Measurements from ENCODE around the gene ERVFRD-1. TPM values are rescaled to one million over a fixed set of nuclear protein-coding genes. Genes with fewer than 3 reads are reported as not detected.

ERVFRD-1 gene
- total and polyA plus RNA-seq, 2 of the 13 experiments (the other 11 are each of a cell fraction or from before 2014, with no cell fraction given): not detected

DNA sequence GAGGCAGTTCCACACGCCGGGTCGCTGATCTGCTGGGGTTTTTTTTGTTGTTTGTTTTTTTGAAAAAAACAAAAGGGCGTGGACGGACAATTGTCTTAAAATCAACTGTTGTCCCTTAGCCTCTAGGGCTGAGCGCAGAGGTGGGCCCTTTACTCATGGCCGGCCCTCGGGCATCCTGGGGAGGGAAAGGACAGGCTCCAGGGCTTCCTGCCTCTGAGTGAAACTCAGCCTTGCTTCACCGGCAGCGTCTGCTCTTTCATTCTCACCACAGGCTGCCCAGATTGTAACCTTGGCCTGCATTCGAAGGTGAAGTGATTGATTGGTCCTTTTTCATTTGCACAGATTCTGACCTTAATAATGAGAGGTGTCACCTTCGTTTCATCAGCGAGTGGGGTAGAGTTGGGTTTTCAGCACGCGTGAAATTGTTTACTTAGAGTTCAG is 17.1 kb downstream of the ERVFRD-1 start:
- intact Hi-C loops (cut with micrococcal nuclease; ENCODE audit: unreplicated experiment) (loop anchor here (5.0 kb wide), 1 partner anchor 48 kb away; no protein-coding TSS in a partner anchor), in situ Hi-C loops (cut with HindIII; ENCODE audit: extremely low pct_ligation_motif_present, low pct_unique_long_range_greater_than_20kb) (no loop called here)
- WGBS (ENCODE audit: low lambda C conversion rate): 1% methylated on average over 15 of the region's 15 CpGs
- ChIA-PET CTCF (ENCODE audit: low intra/inter-chr PET ratio, low total read pairs) (interaction anchor here (1.2 kb wide), 1 partner anchor 481 kb away, joined by 4 read pairs; no protein-coding TSS in a partner anchor), POLR2A (interaction anchor here (0.6 to 1.2 kb wide), 3 partner anchors 13 to 82 kb away, joined by 3 to 4 read pairs (median 3); no protein-coding TSS in a partner anchor)
- Histone ChIP-seq H3K9me3 (ENCODE audit: low read length) (no peaks in the 10 kb centered on the region), H3K27ac (ENCODE audit: extremely low read length, insufficient read depth, low read length) (peak overlapping the region; percentile 90), H2AFZ (ENCODE audit: low read length) (peak overlapping the region; percentile 29), H3K9ac (ENCODE audit: insufficient read depth, low read depth, low read length) (peak overlapping the region; percentile 85), H3K27me3 (ENCODE audit: control insufficient read depth in 1 of 2, insufficient read depth in 2 of 2, low read length in 2 of 2) (no peaks in the 10 kb centered on the region; a peak in 1 of 5 replicates), H3K4me1 (ENCODE audit: insufficient read depth, low read length) (peaks cover 43% of the 10 kb centered on the region), H3K4me2 (ENCODE audit: low read depth, low read length) (peak overlapping the region; percentile 86), H3K4me3 (replicated peaks in 1 of 3; ENCODE audit: insufficient read depth in 1 of 3, low read depth in 2 of 3, low read length in 3 of 3) (peak overlapping the region; percentile 93 to 99 (median 97)), H4K20me1 (ENCODE audit: insufficient read depth, low read length) (peaks cover 9% of the 10 kb centered on the region; the same call in 1 of the 2 replicates), H3K36me3 (replicated peaks in 1 of 2; ENCODE audit: control insufficient read depth in 1 of 2, insufficient read depth in 2 of 2, low read length in 2 of 2) (no peaks in the 10 kb centered on the region), H3K79me2 (ENCODE audit: insufficient read depth, low read length) (peaks cover 50% of the 10 kb centered on the region)
- FAIRE-seq: no peak
- DNase-seq (ENCODE audit: low spot score): peak; percentile 50
- BruUV-seq (replicated peaks): TSS peak; percentile 62
- ATAC-seq: peak; percentile 28
- TF ChIP-seq ZNF253 (CRISPR knock-in tag; IDR thresholded peaks at IDR 0.05; ENCODE audit: borderline replicate concordance) (no peak), ZNF232 (CRISPR knock-in tag; IDR thresholded peaks at IDR 0.05; ENCODE audit: borderline replicate concordance) (no peak), KLF15 (CRISPR knock-in tag; IDR thresholded peaks at IDR 0.05; ENCODE audit: borderline replicate concordance) (no peak), ZNF333 (CRISPR knock-in tag; IDR thresholded peaks at IDR 0.05; ENCODE audit: borderline replicate concordance) (no peak), NR2C2 (CRISPR knock-in tag; IDR thresholded peaks at IDR 0.05; ENCODE audit: borderline replicate concordance) (no peak), RELA (CRISPR knock-in tag; IDR thresholded peaks at IDR 0.05) (no peak), SAP130 (CRISPR knock-in tag; IDR thresholded peaks at IDR 0.05; ENCODE audit: low read depth) (peak; percentile 76), ZNF292 (CRISPR knock-in tag; IDR thresholded peaks at IDR 0.05; ENCODE audit: borderline replicate concordance, low read depth) (peak; percentile 83; the same call in 1 of the 2 replicates), HDAC2 (CRISPR knock-in tag; IDR thresholded peaks at IDR 0.05) (0 out of 2 replicates have a peak, but pooled peaks have one; percentile 20), NONO (IDR thresholded peaks at IDR 0.05) (no peak), NONO (CRISPR knock-in tag; conservative IDR thresholded peaks at IDR 0.05) (0 out of 2 replicates have a peak, but pooled peaks have one; percentile 36)
- TF ChIP-seq, protein P1, sequence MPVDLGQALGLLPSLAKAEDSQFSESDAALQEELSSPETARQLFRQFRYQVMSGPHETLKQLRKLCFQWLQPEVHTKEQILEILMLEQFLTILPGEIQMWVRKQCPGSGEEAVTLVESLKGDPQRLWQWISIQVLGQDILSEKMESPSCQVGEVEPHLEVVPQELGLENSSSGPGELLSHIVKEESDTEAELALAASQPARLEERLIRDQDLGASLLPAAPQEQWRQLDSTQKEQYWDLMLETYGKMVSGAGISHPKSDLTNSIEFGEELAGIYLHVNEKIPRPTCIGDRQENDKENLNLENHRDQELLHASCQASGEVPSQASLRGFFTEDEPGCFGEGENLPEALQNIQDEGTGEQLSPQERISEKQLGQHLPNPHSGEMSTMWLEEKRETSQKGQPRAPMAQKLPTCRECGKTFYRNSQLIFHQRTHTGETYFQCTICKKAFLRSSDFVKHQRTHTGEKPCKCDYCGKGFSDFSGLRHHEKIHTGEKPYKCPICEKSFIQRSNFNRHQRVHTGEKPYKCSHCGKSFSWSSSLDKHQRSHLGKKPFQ (CRISPR knock-in tag; IDR thresholded peaks at IDR 0.05; ENCODE audit: insufficient replicate concordance): no peak
- TF ChIP-seq, protein P2, sequence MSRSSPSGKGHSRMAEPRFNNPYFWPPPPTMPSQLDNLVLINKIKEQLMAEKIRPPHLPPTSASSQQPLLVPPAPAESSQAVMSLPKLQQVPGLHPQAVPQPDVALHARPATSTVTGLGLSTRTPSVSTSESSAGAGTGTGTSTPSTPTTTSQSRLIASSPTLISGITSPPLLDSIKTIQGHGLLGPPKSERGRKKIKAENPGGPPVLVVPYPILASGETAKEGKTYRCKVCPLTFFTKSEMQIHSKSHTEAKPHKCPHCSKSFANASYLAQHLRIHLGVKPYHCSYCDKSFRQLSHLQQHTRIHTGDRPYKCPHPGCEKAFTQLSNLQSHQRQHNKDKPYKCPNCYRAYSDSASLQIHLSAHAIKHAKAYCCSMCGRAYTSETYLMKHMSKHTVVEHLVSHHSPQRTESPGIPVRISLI (CRISPR knock-in tag; IDR thresholded peaks at IDR 0.05; ENCODE audit: borderline replicate concordance): 0 out of 2 replicates have a peak, but pooled peaks have one; percentile 8
- TF ChIP-seq, protein P3, sequence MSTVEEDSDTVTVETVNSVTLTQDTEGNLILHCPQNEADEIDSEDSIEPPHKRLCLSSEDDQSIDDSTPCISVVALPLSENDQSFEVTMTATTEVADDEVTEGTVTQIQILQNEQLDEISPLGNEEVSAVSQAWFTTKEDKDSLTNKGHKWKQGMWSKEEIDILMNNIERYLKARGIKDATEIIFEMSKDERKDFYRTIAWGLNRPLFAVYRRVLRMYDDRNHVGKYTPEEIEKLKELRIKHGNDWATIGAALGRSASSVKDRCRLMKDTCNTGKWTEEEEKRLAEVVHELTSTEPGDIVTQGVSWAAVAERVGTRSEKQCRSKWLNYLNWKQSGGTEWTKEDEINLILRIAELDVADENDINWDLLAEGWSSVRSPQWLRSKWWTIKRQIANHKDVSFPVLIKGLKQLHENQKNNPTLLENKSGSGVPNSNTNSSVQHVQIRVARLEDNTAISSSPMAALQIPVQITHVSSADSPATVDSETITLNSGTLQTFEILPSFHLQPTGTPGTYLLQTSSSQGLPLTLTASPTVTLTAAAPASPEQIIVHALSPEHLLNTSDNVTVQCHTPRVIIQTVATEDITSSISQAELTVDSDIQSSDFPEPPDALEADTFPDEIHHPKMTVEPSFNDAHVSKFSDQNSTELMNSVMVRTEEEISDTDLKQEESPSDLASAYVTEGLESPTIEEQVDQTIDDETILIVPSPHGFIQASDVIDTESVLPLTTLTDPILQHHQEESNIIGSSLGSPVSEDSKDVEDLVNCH (CRISPR knock-in tag; IDR thresholded peaks at IDR 0.05): no peak
- TF ChIP-seq, protein P4, sequence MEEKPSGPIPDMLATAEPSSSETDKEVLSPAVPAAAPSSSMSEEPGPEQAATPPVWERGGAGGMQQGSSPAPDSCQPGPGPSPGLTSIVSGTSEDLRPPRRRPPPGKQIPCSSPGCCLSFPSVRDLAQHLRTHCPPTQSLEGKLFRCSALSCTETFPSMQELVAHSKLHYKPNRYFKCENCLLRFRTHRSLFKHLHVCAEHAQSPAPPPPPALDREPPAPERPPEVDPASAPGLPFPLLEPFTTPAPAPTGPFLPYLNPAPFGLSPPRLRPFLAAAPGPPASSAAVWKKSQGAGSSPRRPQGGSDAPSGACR (CRISPR knock-in tag; IDR thresholded peaks at IDR 0.05): no peak
- TF ChIP-seq, protein P5, sequence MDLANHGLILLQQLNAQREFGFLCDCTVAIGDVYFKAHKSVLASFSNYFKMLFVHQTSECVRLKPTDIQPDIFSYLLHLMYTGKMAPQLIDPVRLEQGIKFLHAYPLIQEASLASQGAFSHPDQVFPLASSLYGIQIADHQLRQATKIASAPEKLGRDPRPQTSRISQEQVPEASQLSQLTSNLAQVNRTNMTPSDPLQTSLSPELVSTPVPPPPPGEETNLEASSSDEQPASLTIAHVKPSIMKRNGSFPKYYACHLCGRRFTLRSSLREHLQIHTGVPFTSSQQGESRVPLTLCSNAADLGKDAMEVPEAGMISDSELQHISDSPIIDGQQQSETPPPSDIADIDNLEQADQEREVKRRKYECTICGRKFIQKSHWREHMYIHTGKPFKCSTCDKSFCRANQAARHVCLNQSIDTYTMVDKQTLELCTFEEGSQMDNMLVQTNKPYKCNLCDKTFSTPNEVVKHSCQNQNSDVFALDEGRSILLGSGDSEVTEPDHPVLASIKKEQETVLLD (CRISPR knock-in tag; IDR thresholded peaks at IDR 0.05; ENCODE audit: low read depth): peak; percentile 23; the same call in 1 of the 2 replicates

Measured in HepG2 (cell line).